ENCODE results near the gene PIP5K1C.

- TF ChIP-seq REST (IDR thresholded peaks at IDR 0.05; ENCODE audit: insufficient read depth in 1 of 2, low read depth in 2 of 2, low read length in 2 of 2) (no peak), TAF1 (IDR thresholded peaks at IDR 0.05; ENCODE audit: borderline replicate concordance, insufficient read depth, low read length) (no peak), SIN3A (IDR thresholded peaks at IDR 0.05; ENCODE audit: borderline replicate concordance, insufficient read depth, low read length) (no peak)
These were observed 97.0 kb downstream of the PIP5K1C start for GRCh38 chr19:3603121-3603811.

Measured in PFSK-1 (cell line).